GM12872 (cell line): Measurements from ENCODE around the gene CDH23.

Experiments used
- TF ChIP-seq, protein P1 (sequence below): IDR thresholded peaks from 3 replicates; pipeline ENCODE4 v1.5.1; 2011; ENCODE audit warnings: low read depth, mild to moderate bottlenecking, low read length, moderate library complexity; ENCODE audit not compliant: insufficient read depth

CDH23 gene

DNA sequence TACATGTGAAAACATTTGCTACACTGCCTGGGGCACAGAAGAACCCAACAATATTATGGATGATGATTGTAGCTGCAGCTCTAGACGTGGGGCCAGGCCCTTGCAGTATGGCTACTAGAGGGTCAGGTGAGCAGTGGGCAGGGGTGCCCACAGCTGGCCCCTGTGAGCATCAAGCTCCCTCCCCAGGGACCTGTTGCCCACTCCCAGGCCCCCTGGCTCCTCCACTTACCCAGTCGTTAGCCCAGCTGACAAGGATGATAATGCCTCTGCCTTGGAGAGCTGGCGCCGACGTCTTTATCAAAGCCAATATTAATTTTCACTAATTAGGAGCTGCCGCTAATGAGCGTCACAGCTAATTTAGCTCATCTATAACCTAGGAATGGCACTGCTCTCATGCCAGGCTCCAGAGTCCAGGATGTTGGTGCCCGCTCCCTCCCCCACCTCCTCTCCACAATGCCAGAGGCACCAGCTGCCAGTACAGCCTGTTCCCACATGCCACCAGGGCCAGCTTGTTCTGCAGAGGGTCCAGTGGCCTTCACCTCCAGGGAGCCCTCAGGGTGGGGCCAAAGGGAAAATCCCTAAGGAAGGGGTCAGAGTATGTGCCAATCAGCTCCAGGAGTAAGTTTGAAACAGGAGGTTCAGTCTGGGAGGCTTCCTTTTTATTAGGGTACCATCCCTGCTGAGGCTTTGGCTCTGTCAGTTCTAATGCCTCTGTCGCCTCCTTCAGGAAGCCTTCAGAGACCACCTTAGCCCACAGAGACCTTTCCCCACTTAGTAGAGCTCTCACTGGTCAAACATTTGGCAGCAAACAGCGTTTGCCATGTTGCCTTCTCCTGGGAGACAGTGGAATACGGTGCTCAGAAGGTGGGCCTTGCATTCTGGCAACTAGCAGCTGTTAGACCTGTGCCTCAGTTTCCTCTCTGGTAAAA, 77.2 kb downstream of the CDH23 start:
- TF ChIP-seq, protein P1, sequence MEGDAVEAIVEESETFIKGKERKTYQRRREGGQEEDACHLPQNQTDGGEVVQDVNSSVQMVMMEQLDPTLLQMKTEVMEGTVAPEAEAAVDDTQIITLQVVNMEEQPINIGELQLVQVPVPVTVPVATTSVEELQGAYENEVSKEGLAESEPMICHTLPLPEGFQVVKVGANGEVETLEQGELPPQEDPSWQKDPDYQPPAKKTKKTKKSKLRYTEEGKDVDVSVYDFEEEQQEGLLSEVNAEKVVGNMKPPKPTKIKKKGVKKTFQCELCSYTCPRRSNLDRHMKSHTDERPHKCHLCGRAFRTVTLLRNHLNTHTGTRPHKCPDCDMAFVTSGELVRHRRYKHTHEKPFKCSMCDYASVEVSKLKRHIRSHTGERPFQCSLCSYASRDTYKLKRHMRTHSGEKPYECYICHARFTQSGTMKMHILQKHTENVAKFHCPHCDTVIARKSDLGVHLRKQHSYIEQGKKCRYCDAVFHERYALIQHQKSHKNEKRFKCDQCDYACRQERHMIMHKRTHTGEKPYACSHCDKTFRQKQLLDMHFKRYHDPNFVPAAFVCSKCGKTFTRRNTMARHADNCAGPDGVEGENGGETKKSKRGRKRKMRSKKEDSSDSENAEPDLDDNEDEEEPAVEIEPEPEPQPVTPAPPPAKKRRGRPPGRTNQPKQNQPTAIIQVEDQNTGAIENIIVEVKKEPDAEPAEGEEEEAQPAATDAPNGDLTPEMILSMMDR = no peak

DNA sequence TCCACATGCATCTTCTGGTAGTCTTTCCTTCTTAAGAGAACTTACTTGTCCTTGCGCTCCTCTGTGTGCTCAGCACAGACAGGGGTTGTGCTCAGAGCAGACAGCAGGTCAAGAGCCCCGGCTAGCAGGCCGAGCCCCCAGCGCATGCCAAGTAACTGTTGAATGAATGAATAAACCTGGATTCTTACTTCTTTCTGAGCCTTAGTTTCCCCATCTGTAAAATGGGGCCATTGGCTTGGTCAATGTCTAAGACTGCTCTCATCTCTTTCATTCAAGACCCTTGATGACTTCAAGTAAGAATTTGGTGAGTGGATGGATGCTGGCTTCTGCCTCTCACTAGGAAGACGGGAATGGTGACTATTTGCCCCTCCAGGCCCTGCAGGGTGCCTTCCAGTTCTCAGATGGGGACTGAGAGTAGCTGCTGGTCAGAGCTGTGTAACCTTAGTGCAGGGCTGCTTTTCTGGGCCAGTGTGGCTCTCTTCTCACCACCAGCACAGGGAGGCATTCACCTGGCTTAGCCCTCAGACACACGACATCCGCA, 78.1 kb downstream of the CDH23 start:
- TF ChIP-seq, protein P1 = no peak

GRCh38 chr10:71475243-71475871, 78.6 kb downstream of the CDH23 start:
- TF ChIP-seq, protein P1 = no peak

GRCh38 chr10:71476228-71477011, 79.7 kb downstream of the CDH23 start:
- TF ChIP-seq, protein P1 = no peak

- TF ChIP-seq, protein P1 = no peak
Observed at GRCh38 chr10:71478173-71478572, 81.5 kb downstream of the CDH23 start.

DNA sequence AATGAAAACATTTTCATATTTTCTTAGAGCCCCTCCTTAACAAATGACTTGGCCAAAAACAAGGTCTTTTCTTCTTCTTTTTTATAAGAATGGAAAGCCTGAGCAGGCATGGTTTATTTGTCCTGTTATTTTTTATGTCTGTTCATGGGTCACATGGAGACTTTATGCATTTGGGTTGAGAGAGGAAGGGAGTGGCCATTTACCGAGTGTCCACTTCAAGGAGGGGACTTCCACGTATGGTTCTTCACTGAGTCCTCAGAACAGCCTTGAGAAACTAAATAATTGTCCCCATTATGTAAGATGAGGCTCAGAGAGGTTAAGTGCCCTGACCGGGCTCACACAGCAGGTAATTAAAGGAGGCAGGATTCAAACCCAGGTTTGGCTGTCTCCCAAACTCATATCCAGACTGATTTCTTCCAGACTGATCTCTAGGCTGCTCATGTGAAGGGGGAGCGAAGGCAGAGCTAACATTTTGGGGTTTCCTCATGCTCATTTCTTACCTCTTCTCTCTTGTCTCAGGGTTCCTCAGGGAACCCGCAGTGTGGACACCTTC, 82.2 kb downstream of the CDH23 start:
- TF ChIP-seq, protein P1 = no peak
